Endothelial cell of umbilical vein (primary cell): ENCODE measurements around the gene NR2F2.

Source experiments
- POLR2A ChIP-seq: IDR thresholded peaks from 2 replicates; pipeline ENCODE4 v1.6.1; 2012; ENCODE audit warnings: low read depth, mild to moderate bottlenecking, control low read depth, low read length
- POLR2AphosphoS5 ChIP-seq: IDR thresholded peaks from 2 replicates; pipeline ENCODE4 v1.6.1; 2012; ENCODE audit warnings: low read depth, mild to moderate bottlenecking, control low read depth, low read length, moderate library complexity; ENCODE audit not compliant: insufficient read depth
- TF ChIP-seq, protein P1 (sequence below), 2 donors: IDR thresholded peaks; 1 replicate in 1 of 2; 2 replicates in 1 of 2; pipeline ENCODE4 v1.5.1; 2011; ENCODE audit warnings: low read length in 2 of 2, mild to moderate bottlenecking in 2 of 2, moderate library complexity in 2 of 2, control low read depth in 1 of 2, inconsistent platforms in 1 of 2, low read depth in 1 of 2; ENCODE audit not compliant: insufficient read depth in 1 of 2; ENCODE audit errors: extremely low read depth in 1 of 2

DNA sequence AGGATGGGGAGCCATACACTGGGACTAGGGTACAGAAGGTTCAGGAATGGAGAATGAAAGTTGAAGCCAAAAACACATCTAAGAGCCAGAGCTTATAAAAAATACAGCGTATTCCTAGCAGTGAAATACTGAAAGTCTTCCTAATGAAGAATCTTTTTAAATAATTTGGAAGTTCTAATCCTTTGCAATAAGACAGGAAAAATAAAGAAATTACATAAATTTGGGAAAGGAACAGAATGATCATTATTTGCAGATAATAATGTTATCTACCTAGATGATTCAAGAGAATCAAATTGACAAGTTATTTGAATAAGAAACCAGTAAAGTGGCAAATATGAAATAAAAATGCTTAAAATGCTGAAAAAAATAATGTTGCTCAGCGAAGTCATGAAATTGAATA lies 32.3 kb upstream of the NR2F2 start:
- TF ChIP-seq POLR2AphosphoS5 (no peak), POLR2A (no peak)
- TF ChIP-seq, protein P1, sequence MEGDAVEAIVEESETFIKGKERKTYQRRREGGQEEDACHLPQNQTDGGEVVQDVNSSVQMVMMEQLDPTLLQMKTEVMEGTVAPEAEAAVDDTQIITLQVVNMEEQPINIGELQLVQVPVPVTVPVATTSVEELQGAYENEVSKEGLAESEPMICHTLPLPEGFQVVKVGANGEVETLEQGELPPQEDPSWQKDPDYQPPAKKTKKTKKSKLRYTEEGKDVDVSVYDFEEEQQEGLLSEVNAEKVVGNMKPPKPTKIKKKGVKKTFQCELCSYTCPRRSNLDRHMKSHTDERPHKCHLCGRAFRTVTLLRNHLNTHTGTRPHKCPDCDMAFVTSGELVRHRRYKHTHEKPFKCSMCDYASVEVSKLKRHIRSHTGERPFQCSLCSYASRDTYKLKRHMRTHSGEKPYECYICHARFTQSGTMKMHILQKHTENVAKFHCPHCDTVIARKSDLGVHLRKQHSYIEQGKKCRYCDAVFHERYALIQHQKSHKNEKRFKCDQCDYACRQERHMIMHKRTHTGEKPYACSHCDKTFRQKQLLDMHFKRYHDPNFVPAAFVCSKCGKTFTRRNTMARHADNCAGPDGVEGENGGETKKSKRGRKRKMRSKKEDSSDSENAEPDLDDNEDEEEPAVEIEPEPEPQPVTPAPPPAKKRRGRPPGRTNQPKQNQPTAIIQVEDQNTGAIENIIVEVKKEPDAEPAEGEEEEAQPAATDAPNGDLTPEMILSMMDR (IDR thresholded peaks at IDR 0.05; ENCODE audit: extremely low read depth in 1 of 2, insufficient read depth in 1 of 2, low read depth in 1 of 2, low read length in 2 of 2): no peak
